GM10266 (cell line): ENCODE results near the gene C8G.

ENCODE experiments used
- DNase-seq: peaks from one replicate; pipeline ENCODE4 v3.0.0; 2012; ENCODE audit errors: extremely low spot score
- TF ChIP-seq, protein P1 (sequence below): IDR thresholded peaks from 2 replicates; pipeline ENCODE4 v1.5.1; 2012; ENCODE audit warnings: mild to moderate bottlenecking, low read depth; ENCODE audit not compliant: control insufficient read depth, insufficient read depth; ENCODE audit errors: missing control alignments

C8G gene

DNA sequence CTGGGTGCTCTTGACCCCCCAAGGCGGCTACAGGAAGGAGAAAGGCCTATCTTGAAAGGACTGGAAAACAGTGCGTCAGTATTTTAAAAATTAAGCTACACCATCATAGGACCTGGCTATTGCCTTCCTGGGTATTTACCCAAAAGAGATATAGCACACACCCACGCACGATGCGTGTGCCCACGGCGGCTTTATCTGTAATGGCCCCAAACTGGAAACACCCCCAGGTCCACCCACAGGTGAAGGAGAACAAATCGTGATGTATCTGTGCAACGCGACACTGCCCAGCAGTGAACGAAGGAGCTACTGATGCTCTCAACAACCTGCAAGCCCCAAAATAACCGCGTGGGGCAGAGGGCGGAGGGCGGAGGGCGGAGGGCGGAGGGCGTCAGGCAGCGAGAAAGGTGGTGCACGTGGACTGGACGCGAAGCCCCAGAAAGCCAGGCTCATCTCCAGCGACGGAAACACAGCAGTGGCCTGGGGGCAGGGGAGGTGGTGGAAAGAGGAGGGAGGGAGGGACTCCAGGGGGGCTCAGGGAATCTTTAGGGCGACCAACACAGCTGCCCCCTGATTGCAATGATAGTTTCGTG, 19.9 kb downstream of the C8G start:
- TF ChIP-seq, protein P1, sequence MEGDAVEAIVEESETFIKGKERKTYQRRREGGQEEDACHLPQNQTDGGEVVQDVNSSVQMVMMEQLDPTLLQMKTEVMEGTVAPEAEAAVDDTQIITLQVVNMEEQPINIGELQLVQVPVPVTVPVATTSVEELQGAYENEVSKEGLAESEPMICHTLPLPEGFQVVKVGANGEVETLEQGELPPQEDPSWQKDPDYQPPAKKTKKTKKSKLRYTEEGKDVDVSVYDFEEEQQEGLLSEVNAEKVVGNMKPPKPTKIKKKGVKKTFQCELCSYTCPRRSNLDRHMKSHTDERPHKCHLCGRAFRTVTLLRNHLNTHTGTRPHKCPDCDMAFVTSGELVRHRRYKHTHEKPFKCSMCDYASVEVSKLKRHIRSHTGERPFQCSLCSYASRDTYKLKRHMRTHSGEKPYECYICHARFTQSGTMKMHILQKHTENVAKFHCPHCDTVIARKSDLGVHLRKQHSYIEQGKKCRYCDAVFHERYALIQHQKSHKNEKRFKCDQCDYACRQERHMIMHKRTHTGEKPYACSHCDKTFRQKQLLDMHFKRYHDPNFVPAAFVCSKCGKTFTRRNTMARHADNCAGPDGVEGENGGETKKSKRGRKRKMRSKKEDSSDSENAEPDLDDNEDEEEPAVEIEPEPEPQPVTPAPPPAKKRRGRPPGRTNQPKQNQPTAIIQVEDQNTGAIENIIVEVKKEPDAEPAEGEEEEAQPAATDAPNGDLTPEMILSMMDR, result no peak
- DNase-seq, result no peak

DNA sequence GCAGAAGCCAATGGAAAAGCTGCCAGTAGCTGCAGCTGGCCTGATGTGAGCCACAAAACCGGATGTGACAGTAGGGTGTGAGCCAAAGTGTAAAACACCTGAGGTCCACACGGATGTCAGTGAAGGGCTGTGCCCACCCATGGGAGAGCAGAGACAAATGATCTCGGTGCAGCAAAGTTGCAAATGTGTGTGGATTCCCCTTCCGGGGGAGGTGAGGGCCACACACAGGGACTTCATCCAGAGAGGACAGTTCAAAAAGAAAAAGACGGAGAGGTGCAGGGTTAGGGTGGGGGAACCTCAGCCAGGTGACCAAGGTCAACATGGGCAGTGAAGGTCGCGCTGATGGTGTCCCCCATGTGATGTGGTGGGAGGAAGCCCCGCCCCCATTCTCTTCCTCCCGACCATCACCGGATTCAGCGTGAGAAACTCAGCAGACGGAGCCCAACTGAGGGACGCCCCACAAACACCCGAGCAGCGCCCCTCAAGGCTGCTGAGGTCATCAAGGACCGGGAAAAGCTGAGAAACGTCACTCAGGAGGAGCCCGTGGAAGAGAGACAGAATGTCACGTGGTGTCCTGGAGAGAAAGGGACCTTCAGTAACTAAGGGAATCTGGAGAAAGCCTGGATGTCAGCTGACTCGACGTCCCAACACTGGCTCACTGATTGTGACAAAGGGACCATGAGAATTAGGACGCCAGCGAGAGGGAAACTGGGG, 20.9 kb downstream of the C8G start:
- no peak for DNase-seq
- TF ChIP-seq, protein P1, result no peak

DNA sequence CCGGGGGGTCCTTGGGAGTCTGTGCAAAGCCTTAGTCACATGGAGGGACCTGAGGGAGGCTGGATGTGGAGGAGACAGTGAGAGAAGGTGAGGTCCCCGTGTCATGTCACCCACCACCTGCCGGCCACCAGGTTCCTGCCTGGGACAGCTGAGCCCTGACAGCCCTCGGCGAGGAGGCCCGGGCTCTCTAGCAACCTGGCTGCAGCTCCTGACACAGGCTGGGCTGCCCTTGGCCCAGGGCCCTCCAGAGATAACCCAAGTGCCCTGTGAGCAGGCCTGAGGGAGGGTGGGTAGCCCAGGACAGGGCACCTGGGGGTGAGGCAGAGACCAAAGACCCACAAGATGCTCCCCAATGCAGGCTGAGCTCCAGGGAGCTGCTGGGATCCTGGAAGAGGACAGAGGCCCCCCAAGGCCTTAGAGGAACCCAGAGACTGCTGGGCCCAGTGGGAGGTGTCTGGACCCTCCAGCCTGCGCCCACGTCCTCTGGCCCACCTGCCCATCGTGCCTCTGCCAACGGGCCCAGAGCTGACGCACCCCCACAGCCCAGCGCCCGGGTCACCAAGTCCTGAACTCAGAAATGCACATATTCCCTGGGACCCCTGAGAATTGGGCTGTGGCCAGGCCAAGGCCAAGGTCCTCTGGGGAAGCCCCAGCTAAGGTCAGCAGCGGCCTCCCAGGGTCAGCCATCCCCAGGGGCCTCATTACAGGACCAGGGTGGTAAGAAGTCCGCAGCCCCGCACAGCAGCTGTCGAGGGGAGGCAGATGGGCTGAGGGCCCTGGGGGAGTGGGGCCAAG, 23.5 kb downstream of the C8G start:
- TF ChIP-seq, protein P1, result no peak
- DNase-seq, result no peak

DNA sequence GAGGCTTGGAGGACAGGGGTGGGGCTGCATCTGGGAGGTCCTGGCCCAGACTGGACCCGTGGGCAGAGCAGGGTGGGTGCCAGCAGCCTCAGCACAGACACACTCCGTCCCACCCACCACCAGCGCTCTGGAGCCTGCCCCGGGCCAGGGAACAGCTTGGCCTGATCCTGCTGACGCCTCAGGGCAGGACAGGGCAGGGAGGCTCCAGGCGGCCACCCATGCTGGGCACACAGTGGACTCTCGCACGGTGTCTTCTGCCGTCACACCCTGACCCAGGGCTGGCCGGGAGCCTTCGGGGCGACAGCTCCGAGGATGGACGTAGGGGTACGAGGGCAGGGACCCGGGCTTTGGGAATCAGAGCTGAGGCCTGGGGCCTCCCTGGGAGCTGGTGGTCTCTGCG, 24.1 kb downstream of the C8G start:
- DNase-seq, result no peak
- TF ChIP-seq, protein P1, result no peak

DNA sequence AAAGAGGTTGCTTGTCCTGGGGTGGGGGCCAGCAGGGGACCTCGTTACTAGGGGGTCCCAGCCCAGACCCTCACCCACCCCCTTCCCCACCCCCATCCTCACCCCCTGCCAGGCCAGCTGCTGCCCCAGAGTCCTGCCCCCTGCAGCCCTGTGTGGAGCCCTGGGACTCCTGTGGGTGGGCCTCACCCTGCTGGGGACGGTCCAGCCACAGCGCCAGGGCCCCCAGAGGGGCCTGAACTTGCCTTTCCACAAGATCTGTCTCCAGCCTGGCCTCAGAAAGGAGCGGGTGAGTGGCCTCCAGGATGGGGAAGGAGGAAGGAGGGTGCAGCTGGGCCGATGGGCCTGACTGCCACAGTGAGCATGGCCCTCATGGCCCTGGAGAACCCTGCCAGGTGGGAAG, 24.7 kb downstream of the C8G start:
- TF ChIP-seq, protein P1, result no peak
- no peak for DNase-seq

DNA sequence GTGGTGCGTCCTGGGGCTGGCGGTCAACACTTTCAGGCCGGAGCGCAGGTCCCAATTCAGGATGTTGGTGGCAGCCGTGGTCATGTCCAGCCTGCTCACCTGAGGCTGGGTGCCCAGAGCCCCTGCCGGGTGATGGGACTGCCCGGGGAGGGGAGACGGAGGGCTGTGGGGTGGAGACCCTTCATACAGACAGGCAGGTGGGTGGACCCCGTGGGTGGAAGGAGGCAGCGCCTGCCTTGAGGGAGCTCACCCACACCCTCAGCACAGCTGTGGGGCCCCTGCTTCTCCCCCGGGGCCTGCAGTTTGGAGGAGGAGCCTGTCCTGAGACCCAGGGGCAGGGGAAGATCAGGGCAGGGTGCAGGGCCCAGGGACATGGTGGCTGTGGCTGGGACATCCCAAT, 25.3 kb downstream of the C8G start:
- DNase-seq, result no peak
- TF ChIP-seq, protein P1, result no peak

DNA sequence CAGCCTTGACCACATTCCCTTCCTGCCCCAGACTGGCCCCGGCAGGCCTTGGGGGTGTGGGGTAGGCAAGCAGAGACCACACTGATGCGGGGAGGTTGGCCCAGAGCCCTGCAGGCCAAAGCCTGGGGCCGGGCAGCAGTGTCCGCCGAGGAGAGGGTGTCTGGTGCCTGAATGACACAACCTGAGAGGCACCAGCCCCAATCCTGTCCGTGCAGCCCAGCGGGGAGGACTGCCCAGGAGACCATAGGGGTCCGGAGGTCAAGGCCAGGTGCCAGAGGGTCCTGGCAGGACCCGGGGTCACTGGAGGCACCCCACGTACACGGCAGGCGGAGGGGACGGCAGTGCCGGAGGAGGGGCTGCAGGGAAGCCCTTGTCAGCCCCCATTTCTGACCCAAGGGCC, 26.7 kb downstream of the C8G start:
- DNase-seq, result no peak
- TF ChIP-seq, protein P1, result no peak
